ENCODE data around the gene FBXO9. TPM values are rescaled to one million over a fixed set of nuclear protein-coding genes. Genes with fewer than 3 reads are reported as not detected.

Gene FBXO9
- total RNA-seq, 1 experiment from 2014 or later: 68.4 TPM

GRCh38 chr6:53142810-53143209 is 77.6 kb downstream of the FBXO9 start:
- DNase-seq: no peak
- Histone ChIP-seq H2BK120ac (ENCODE audit: low read depth, low read length, poor library complexity, severe bottlenecking) (no peak overlapping the region), H3K4me2 (ENCODE audit: insufficient read depth, insufficient read length, low read length) (no peak overlapping the region), H3K23ac (ENCODE audit: insufficient read length, low read depth, low read length) (no peak overlapping the region), H2BK5ac (ENCODE audit: insufficient read length, low read length) (no peak overlapping the region), H3K27me3 (ENCODE audit: insufficient read depth, low read length) (no peaks in the 10 kb centered on the region), H4K8ac (replicated peaks; ENCODE audit: insufficient read length, low read depth, low read length) (no peak overlapping the region), H3K14ac (ENCODE audit: insufficient read depth, low read length) (no peak overlapping the region), H3K18ac (ENCODE audit: insufficient read length, low read depth, low read length) (no peak overlapping the region), H4K20me1 (ENCODE audit: control insufficient read depth, insufficient read depth, insufficient read length) (no peaks in the 10 kb centered on the region), H3K56ac (ENCODE audit: insufficient read length, low read depth, low read length) (no peak overlapping the region), H2BK20ac (ENCODE audit: low read depth, low read length, poor library complexity, severe bottlenecking) (no peak overlapping the region), H3K79me2 (ENCODE audit: insufficient read depth, low read length) (no peaks in the 10 kb centered on the region), H3K9ac (ENCODE audit: extremely low read depth, insufficient read length, low read length) (no peak overlapping the region), H3K4me1 (ENCODE audit: insufficient read depth, low read length) (peaks cover 4% of the 10 kb centered on the region; the same call in 1 of the 2 replicates), H2AK5ac (ENCODE audit: insufficient read length, low read length) (no peak overlapping the region), H3T11ph (ENCODE audit: low read length) (no peak overlapping the region), H4K91ac (ENCODE audit: insufficient read length, low read depth, low read length) (no peak overlapping the region), H2AFZ (ENCODE audit: low read length) (no peak overlapping the region), H3K23me2 (ENCODE audit: insufficient read length, low read depth, low read length, poor library complexity, severe bottlenecking) (no peaks in the 10 kb centered on the region), H3K79me1 (ENCODE audit: insufficient read depth, low read depth, low read length, poor library complexity, severe bottlenecking) (no peaks in the 10 kb centered on the region), H3K4ac (ENCODE audit: low read depth, low read length) (no peak overlapping the region), H2BK12ac (ENCODE audit: insufficient read length, low read depth, low read length) (no peak overlapping the region), H4K5ac (ENCODE audit: insufficient read length, low read depth, low read length) (no peak overlapping the region), H2BK15ac (ENCODE audit: low read depth, low read length) (no peak overlapping the region), H3K9me3 (ENCODE audit: control insufficient read depth, low read depth, low read length) (no peaks in the 10 kb centered on the region), H3K27ac (ENCODE audit: insufficient read length, low read depth, low read length) (no peak overlapping the region)
- Mint-ChIP-seq H3K9me3 (no peaks in the 10 kb centered on the region), H3K27ac (no peak overlapping the region), H3K4me3 (no peak overlapping the region), H3K4me1 (peaks cover 9 to 12% of the 10 kb centered on the region in 2 experiments), H3K27me3 (ENCODE audit: low read depth) (no peaks in the 10 kb centered on the region), H3K36me3 (ENCODE audit: insufficient read depth in 1 of 3, low read depth in 3 of 3) (no peaks in the 10 kb centered on the region)
- no peak for TF ChIP-seq CTCF (conservative IDR thresholded peaks at IDR 0.05)
- no CpG with 5 or more reads among the region's 3 CpGs for WGBS (ENCODE audit: extremely low coverage, insufficient read length, low lambda C conversion rate)
